ENCODE data around the gene TOMM40.

- TF ChIP-seq CTCF (IDR thresholded peaks at IDR 0.05) (no peak), POLR2A (IDR thresholded peaks at IDR 0.05) (no peak)
Observed at GRCh38 chr19:44897835-44898234, 6.8 kb downstream of the TOMM40 start.

Data from Peyer's patch (tissue), 4 donors.